ENCODE data around the gene PIGO. TPM values are rescaled to one million over a fixed set of nuclear protein-coding genes. Genes with fewer than 3 reads are reported as not detected.

The PIGO gene
- total and polyA plus RNA-seq, 10 of the 15 experiments (the other 5 are each of a cell fraction or from before 2014, with no cell fraction given): 8.2 to 23.3 (median 18.4) TPM

- DNase-seq (ENCODE audit: low read depth, low spot score): no peak
- no peaks in the 10 kb centered on the region; the same call in 1 of the 2 replicates for H4K20me1 ChIP-seq (ENCODE audit: control insufficient read depth, insufficient read depth)
- RAD21 ChIA-PET (ENCODE audit: unreplicated experiment): interaction anchor here (4.7 kb wide), 1 partner anchor 155 kb away, joined by 61 read pairs; no protein-coding TSS in a partner anchor
- no peaks in the 10 kb centered on the region for H3K27me3 ChIP-seq (replicated peaks in 1 of 2; ENCODE audit: control insufficient read depth in 2 of 2, insufficient read depth in 2 of 2, low read length in 1 of 2)
- ATAC-seq: no peak
- H3K79me2 ChIP-seq (ENCODE audit: control insufficient read depth, insufficient read depth, low read length): no peaks in the 10 kb centered on the region
- no peaks in the 10 kb centered on the region for H3K9me3 ChIP-seq (replicated peaks; ENCODE audit: control insufficient read depth, insufficient read depth, low read length)
- no peak for FAIRE-seq
- CTCF ChIA-PET: no interaction called here
- in situ Hi-C loops (cut with MboI) (loop anchor here (5.0 kb wide), 1 partner anchor 152 kb away; no protein-coding TSS in a partner anchor), intact Hi-C loops (cut with micrococcal nuclease; ENCODE audit: unreplicated experiment) (loop anchor here (5.0 kb wide), 1 partner anchor 67 kb away; the partner anchor contains the start of gene DNAJB5)
- no peak overlapping the region for H3K4me2 ChIP-seq (ENCODE audit: control insufficient read depth, insufficient read depth)
- no peak overlapping the region for H2AFZ ChIP-seq (ENCODE audit: control insufficient read depth, low read depth, low read length)
- no peaks in the 10 kb centered on the region for H3K4me1 ChIP-seq (ENCODE audit: control insufficient read depth, insufficient read depth, low read length)
- peaks cover 16 to 28% of the 10 kb centered on the region in 2 experiments for H3K36me3 ChIP-seq (ENCODE audit: control insufficient read depth in 2 of 2, insufficient read depth in 2 of 2, low read length in 1 of 2)
- H3K9ac ChIP-seq (ENCODE audit: control insufficient read depth, insufficient read depth, low read length): no peak overlapping the region
- no peak overlapping the region for H3K4me3 ChIP-seq
- H3K27ac ChIP-seq (ENCODE audit: control insufficient read depth, insufficient read depth): no peak overlapping the region
- WGBS (ENCODE audit: insufficient coverage, insufficient replicate concordance, low lambda C conversion rate, missing lambda C conversion rate): 58% methylated on average over 5 of the region's 5 CpGs
- POLR2A ChIA-PET: interaction anchor here (0.7 to 0.9 kb wide), 2 partner anchors 22 to 121 kb away, joined by 3 read pairs; no protein-coding TSS in a partner anchor
- no TSS peak for BruUV-seq (replicated peaks)
- SMC1A ChIA-PET (ENCODE audit: uncharacterized antibody, unreplicated experiment): no interaction called here
- TF ChIP-seq ATF2 (IDR thresholded peaks at IDR 0.05; ENCODE audit: low read length) (no peak), FOXK2 (IDR thresholded peaks at IDR 0.05) (no peak), RELB (IDR thresholded peaks at IDR 0.05; ENCODE audit: low read depth) (no peak), CREB1 (IDR thresholded peaks at IDR 0.05; ENCODE audit: low read depth) (no peak), USF1 (IDR thresholded peaks at IDR 0.05; ENCODE audit: borderline replicate concordance, extremely low read length, insufficient read depth, low read depth, low read length) (no peak), ZNF274 (IDR thresholded peaks at IDR 0.05; ENCODE audit: insufficient read depth, insufficient read length) (no peak), ZBTB33 (IDR thresholded peaks at IDR 0.05) (no peak), ELK1 (IDR thresholded peaks at IDR 0.05; ENCODE audit: low read depth, low read length) (no peak), ZBTB4 (CRISPR knock-in tag; IDR thresholded peaks at IDR 0.05) (no peak), KAT2A (conservative IDR thresholded peaks at IDR 0.05; ENCODE audit: control insufficient read depth, low read depth, low read length) (no peak), MEF2A (IDR thresholded peaks at IDR 0.05; ENCODE audit: insufficient read depth, low read depth, low read length) (no peak), NFIC (IDR thresholded peaks at IDR 0.05; ENCODE audit: low read depth, low read length) (no peak)
Observed at GRCh38 chr9:35054185-35054835, 42.1 kb downstream of the PIGO start.
